Stomach (tissue), 9 donors: ENCODE results near the gene ZEB1. TPM values are rescaled to one million over a fixed set of nuclear protein-coding genes. Genes with fewer than 3 reads are reported as not detected.
"Not testable (repeated sequence)": the region's sequence is repeated elsewhere in the genome, so short reads cannot be mapped to it uniquely, and the experiment has no call there.

Experiments
- DNase-seq, 2 donors: peaks; one replicate each; pipeline versions ENCODE4 v3.0.0 to v3.0.0-alpha.2; 2013 to 2019
- H3K27ac ChIP-seq, 5 donors: fragments of 200-600 bp in 4 of 5; sonication (generic) in 4 of 5; one replicate each; pipeline ENCODE4 v1.5.1; 2013 to 2019; ENCODE audit warnings: mild to moderate bottlenecking in 1 of 5, moderate library complexity in 1 of 5
- H3K27me3 ChIP-seq, 3 donors: fragments of 200-600 bp; sonication (generic); one replicate each; pipeline ENCODE4 v1.5.1; 2017 to 2019; ENCODE audit warnings: mixed run types in 1 of 3
- H3K36me3 ChIP-seq, 4 donors: fragments of 200-600 bp; sonication (generic); 1 replicate in 3 of 4; 2 replicates in 1 of 4; pipeline ENCODE4 v1.5.1; 2016 to 2019
- H3K4me1 ChIP-seq, 4 donors: fragments of 200-600 bp; sonication (generic); one replicate each; pipeline ENCODE4 v1.5.1; 2016 to 2019
- H3K4me3 ChIP-seq, 4 donors: fragments of 200-600 bp; sonication (generic) in 3 of 4; one replicate each; pipeline ENCODE4 v1.5.1; 2016 to 2019; ENCODE audit warnings: mild to moderate bottlenecking in 1 of 4
- H3K9me3 ChIP-seq, 4 donors: fragments of 200-600 bp; sonication (generic); one replicate each; pipeline ENCODE4 v1.5.1; 2016 to 2019
- EP300 ChIP-seq: sonication (generic); formaldehyde crosslinking; IDR thresholded peaks from one replicate; pipeline ENCODE4 v1.6.1; 2017; ENCODE audit warnings: antibody characterized with exemption
- POLR2A ChIP-seq, 4 donors: fragments of 450-650 bp; IDR thresholded peaks; one replicate each; pipeline ENCODE4 v1.6.1; 2016; ENCODE audit warnings: antibody characterized with exemption in 4 of 4, control low read depth in 2 of 4, mild to moderate bottlenecking in 1 of 4, moderate library complexity in 1 of 4
- POLR2AphosphoS5 ChIP-seq, 3 donors: sonication (generic); formaldehyde crosslinking; IDR thresholded peaks; one replicate each; pipeline ENCODE4 v1.6.1; 2016; ENCODE audit warnings: antibody characterized with exemption in 3 of 3
- WGBS, 5 donors: extraction: QIAGEN DNeasy Blood & Tissue Kit in 3 of 5; methylation state at CpG; one replicate each; pipeline versions ENCODE4 v1.1.5 to v1.1.7; 2013 to 2018; 5-methylcytosine and 5-hydroxymethylcytosine counted together
- intact Hi-C: fragments of 100-400 bp; cut with DNase I; formaldehyde crosslinking; loops from one replicate; pipeline ENCODE4 v1.15.1; 2023; ENCODE audit warnings: low total_unique reads
- polyA plus RNA-seq, 3 donors: library from polyadenylated mRNA; stranded (reverse); fragments of 200-250 nt; gene quantifications; one replicate each; pipeline ENCODE4 v1.2.3, GENCODE V29; 2013
- total RNA-seq, 5 donors: library from RNA; depleted of rRNA; stranded (reverse); fragments of >200 nt; gene quantifications; one replicate each; pipeline versions ENCODE4 v1.1.0 to v1.2.3, GENCODE V29; 2014 to 2016
- TF ChIP-seq, protein P1 (sequence below), 7 experiments: fragments of 450-650 bp in 4 of 7; fragments of 200-600 bp in 3 of 7; sonication (generic) in 3 of 7; IDR thresholded peaks; one replicate each; pipeline ENCODE4 v1.5.1; 2016 to 2019; ENCODE audit warnings: antibody characterized with exemption in 7 of 7, control low read depth in 2 of 7, mild to moderate bottlenecking in 1 of 7
- donor health status: healthy with polysubstance abuse.
- donor health status: Bipolar disorder and iron deficiency.
- donor health status: healthy.

ZEB1 gene
- total and polyA plus RNA-seq, 8 donors: 7.6 to 187 (median 31.1) TPM

DNA sequence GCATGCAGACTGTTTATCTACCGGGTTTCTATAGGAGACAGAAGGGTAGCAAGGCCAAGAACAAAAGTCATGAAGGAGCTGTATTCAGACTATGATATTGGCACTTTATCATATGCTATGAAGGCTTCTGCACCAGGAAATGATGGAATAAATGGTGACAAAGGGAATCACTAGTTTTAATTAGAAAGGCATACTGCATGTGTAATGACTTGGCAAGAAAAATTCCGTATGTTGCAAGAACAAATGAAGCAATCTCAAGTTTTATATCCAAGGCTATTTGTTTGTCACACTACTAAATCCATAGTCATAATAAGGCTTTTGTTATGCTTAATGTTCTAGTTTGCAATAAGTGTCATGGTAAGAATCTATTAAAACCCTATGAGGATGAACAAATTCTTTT, 230.9 kb downstream of the ZEB1 start:
- no peaks in the 10 kb centered on the region for H3K4me1 ChIP-seq
- H3K9me3 ChIP-seq: peaks cover 0 to 22% (median 0%) of the 10 kb centered on the region in 4 donors
- no peak overlapping the region for H3K27ac ChIP-seq
- no peaks in the 10 kb centered on the region for H3K27me3 ChIP-seq
- TF ChIP-seq POLR2A (IDR thresholded peaks at IDR 0.05) (no peak), EP300 (no peak), POLR2AphosphoS5 (IDR thresholded peaks at IDR 0.05) (no peak)
- TF ChIP-seq, protein P1, sequence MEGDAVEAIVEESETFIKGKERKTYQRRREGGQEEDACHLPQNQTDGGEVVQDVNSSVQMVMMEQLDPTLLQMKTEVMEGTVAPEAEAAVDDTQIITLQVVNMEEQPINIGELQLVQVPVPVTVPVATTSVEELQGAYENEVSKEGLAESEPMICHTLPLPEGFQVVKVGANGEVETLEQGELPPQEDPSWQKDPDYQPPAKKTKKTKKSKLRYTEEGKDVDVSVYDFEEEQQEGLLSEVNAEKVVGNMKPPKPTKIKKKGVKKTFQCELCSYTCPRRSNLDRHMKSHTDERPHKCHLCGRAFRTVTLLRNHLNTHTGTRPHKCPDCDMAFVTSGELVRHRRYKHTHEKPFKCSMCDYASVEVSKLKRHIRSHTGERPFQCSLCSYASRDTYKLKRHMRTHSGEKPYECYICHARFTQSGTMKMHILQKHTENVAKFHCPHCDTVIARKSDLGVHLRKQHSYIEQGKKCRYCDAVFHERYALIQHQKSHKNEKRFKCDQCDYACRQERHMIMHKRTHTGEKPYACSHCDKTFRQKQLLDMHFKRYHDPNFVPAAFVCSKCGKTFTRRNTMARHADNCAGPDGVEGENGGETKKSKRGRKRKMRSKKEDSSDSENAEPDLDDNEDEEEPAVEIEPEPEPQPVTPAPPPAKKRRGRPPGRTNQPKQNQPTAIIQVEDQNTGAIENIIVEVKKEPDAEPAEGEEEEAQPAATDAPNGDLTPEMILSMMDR (IDR thresholded peaks at IDR 0.05): no peak
- no peak for DNase-seq
- 64 to 80% (median 75%) methylated on average over 2 of the region's 2 CpGs for WGBS, 5 donors
- H3K4me3 ChIP-seq: no peak overlapping the region
- intact Hi-C loops: no loop called here
- H3K36me3 ChIP-seq: no peaks in the 10 kb centered on the region

DNA sequence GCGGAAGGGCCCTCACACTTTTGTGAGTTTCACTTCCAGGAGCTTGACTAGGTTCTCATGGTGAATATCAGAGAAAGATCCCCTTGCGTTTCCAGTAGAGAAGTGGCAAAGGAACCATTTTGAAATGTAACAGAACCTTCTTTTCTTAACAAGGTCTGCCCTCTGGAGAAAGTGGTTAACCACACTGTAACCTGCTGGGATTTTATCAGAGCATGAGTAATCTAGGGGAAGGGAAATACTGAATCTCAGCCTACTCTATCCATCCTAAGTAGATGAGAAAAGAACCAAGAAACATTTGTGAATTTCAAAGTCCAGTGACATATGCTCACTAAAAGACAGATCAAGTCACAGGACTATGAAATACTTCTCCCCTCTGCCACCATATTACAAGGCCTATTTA, 235.5 kb downstream of the ZEB1 start:
- no peaks in the 10 kb centered on the region for H3K36me3 ChIP-seq
- 90 to 96% (median 92%) methylated on average over 2 of the region's 2 CpGs for WGBS, 5 donors
- no peak overlapping the region for H3K4me3 ChIP-seq
- TF ChIP-seq, protein P1 (IDR thresholded peaks at IDR 0.05): no peak
- TF ChIP-seq POLR2AphosphoS5 (IDR thresholded peaks at IDR 0.05) (no peak), POLR2A (IDR thresholded peaks at IDR 0.05) (no peak), EP300 (no peak)
- intact Hi-C loops: no loop called here
- H3K27ac ChIP-seq: no peak overlapping the region
- no peaks in the 10 kb centered on the region for H3K27me3 ChIP-seq
- H3K4me1 ChIP-seq: no peaks in the 10 kb centered on the region
- H3K9me3 ChIP-seq: peaks cover 0 to 34% (median 22%) of the 10 kb centered on the region in 4 donors
- no peak for DNase-seq

DNA sequence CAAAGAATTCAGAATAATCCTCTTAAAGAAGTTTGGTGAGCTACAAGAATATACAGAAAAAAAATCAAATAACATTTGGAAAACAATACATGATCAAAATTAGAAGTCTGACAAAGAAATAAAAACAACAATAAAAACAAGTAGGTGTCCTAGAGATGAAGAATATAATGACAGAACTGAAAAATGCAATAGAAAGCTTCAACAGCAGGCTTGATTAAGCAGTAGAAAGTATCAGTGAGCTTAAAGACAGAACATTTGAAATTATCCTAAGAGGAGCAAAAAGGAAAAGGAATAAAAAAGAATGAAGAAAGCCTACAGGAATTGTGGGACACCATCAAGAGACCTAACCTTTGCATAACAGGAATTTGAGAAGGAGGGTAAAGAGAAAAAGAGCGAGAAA, 238.8 kb downstream of the ZEB1 start:
- Histone ChIP-seq H3K36me3 (no peaks in the 10 kb centered on the region), H3K27me3 (no peaks in the 10 kb centered on the region), H3K27ac (no peak overlapping the region), H3K4me1 (no peaks in the 10 kb centered on the region), H3K9me3 (peaks cover 0 to 38% (median 28%) of the 10 kb centered on the region in 4 donors), H3K4me3 (no peak overlapping the region)
- DNase-seq: no peak
- 67 to 93% (median 84%) methylated on average over 1 of the region's 1 CpG for WGBS, 5 donors
- intact Hi-C loops: no loop called here
- no peak for TF ChIP-seq POLR2A (IDR thresholded peaks at IDR 0.05)
- no peak for TF ChIP-seq POLR2AphosphoS5 (IDR thresholded peaks at IDR 0.05)
- TF ChIP-seq, protein P1 (IDR thresholded peaks at IDR 0.05): no peak
- TF ChIP-seq EP300: no peak

DNA sequence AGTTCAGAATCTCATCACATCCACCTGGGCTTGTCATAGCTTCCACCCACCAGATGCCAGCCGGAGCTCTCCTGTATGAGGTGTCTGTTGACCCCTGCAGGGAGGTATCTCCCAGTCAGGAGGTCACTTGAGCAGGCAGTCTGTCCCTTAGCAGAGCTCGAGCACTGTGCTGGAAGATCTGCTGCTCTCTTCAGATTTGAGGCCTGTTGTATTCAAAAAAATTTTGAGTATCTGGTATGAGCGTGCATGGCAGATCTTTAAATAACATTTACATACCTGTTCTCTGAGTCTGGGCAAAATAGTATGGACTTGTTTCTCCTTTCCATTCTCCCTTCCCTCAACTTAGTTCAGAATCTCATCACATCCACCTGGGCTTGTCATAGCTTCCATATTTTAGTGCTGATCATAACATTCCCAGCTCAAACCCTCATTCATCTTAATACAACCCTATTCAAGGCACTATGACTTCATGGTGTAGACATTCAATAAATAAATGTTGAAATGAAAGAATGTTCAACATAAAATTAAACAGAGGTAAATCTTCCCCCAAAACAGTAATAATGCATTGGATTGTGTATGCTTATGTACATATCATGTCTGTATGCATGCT, 249.3 kb downstream of the ZEB1 start:
- H3K4me3 ChIP-seq, intact Hi-C loops, H3K36me3 ChIP-seq, H3K27ac ChIP-seq, DNase-seq, H3K4me1 ChIP-seq, H3K27me3 ChIP-seq, H3K9me3 ChIP-seq: not testable (repeated sequence)
- WGBS, 5 donors: 61 to 75% (median 70%) methylated on average over 3 of the region's 3 CpGs

DNA sequence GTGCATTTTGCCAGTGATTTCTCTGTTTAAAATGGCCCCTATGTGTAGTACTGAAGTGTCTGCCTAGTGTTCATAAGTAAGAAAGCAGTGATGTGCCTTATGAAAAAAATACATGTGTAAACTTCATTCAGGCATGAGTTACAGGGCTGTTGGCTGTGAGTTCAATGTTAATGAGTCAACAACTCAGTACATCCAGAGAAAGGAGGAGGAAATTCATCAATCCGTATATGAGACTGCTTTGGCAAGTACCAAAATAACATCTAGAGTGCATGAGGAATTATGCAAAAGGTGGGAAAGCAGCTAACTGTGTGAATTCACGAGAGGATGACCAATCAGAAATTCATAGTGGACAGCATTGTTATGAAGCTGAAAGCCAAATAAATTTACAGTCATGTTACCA, 255.6 kb downstream of the ZEB1 start:
- no peak overlapping the region for H3K4me3 ChIP-seq
- peaks cover 0 to 7% (median 0%) of the 10 kb centered on the region in 4 donors for H3K9me3 ChIP-seq
- H3K27me3 ChIP-seq: no peaks in the 10 kb centered on the region
- H3K36me3 ChIP-seq: no peaks in the 10 kb centered on the region
- intact Hi-C loops: no loop called here
- TF ChIP-seq, protein P1 (IDR thresholded peaks at IDR 0.05): no peak
- TF ChIP-seq EP300 (no peak), POLR2AphosphoS5 (IDR thresholded peaks at IDR 0.05) (no peak), POLR2A (IDR thresholded peaks at IDR 0.05) (no peak)
- H3K4me1 ChIP-seq: no peaks in the 10 kb centered on the region
- 33 to 56% (median 50%) methylated on average over 2 of the region's 2 CpGs for WGBS, 5 donors
- no peak for DNase-seq
- H3K27ac ChIP-seq: no peak overlapping the region
